ENCODE data around the gene NIPAL1. TPM values are rescaled to one million over a fixed set of nuclear protein-coding genes. Genes with fewer than 3 reads are reported as not detected.

The NIPAL1 gene
- total RNA-seq, 1 donor from 2014 or later = 9.5 TPM

DNA sequence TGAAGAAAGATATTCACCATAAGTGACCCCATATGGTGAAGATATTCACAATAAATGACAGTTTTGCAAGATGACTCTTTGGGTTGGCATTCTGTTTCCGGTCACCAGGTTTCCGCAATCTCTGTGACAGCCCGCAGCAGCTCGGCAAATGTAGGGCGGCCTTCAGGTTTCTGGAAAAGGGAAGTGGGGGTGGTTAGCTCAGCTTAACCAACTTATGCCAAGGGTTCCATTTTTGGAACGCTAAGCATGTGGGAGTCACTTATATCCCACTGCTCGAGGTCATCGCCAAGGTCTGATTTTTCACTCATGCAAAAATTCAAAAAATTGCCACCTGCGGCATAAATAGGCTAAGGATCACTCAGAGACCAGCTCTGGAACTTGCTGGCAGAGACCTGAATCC lies 51.0 kb downstream of the NIPAL1 start:
- DNase-seq = no peak

DNA sequence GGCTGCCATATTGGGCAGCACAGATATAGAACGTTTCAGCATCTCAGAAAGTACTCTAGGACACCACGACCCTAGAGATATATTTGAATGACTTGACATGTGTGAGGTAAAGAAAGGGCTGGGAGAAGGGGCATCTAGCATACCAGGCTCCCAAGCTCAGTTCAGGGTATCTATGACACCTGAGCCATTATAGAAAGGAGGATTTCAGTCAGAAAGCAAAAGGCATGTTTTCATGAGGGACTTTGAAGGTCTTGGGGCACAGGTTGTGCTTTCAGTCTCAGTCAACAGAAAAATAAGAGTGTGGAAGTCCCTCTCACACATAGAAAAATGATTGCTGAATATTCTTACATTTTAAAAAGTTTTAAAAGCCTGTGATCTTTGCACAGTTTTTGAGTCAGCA lies 51.6 kb downstream of the NIPAL1 start:
- no peak for DNase-seq

DNA sequence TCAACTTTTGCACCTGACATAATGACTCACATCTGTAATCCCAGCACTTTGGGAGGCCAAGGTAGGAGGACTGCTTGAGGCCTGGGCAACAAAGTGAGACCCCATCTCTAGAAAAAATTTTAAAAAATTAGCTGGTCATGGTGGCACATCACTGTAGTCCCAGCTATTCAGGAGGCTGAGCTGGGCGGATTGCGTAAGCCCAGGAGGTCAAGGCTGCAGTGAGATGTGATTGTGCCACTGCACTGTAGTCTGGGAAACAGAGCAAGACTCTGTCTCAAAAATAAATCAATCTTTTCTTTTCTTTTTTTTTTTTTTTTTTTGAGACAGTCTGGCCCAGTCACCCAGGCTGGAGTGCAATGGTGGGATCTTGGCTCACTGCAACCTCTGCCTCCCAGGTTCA lies 52.5 kb downstream of the NIPAL1 start:
- DNase-seq = no peak

DNA sequence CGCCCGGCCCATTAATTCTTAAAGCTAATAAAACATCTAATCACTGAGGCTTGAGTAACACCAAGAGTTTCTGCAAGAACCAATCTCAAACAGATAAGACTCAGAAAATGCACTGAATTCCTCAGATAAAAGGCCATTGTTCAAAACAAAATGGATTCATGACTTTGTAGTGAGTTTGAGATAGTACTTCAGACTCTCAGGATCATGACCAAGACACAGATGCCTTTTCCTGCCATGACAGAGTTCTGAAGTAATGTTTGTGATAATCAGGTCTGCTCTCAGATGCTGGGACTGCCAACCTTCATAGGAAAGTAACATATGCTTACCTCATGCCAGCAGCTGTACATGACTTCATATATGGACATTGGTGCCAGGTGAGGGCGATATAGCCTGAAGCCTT lies 54.6 kb downstream of the NIPAL1 start:
- DNase-seq = no peak

DNA sequence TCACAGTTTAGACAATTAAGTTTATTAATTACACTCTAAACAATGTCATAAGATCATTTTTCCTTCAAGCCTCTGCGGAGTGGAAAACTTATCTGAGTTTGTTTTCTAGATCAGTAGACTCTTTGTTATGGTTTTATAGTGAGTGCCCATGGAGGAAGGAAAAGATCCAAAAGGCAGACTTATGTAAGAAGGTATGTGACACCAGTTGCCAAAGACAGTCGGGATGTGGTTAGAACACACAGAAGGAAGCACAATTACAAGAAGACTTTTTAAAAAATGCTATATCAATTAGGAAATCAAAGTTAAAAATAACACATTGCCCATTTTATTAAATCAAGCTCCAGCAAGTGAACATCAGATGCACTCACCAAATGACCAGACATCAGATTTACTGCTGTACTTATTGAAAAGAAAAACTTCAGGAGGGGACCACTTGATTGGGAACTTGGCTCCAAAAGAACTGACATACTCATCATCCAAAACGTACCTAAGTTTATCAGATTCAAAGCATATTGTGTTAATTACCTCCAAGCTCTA lies 57.1 kb downstream of the NIPAL1 start:
- DNase-seq = no peak

DNA sequence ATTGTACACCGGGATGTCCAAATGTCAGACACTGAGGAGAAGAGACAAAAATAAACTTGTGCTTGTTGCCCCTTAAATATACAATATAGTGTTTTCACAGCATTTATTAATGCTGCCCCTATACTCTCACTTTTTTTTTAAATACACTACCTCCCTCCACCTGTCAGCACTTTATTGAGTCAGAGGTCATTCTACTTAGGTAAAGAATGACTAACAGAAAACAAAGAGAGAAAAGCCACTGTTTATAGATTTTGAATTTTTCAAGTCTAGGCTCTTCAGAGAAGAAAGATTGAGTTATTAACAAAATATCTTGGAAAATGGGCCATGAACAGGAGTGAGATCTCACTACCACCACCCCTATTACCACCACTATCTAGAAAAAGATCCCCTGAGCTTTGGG lies 58.1 kb downstream of the NIPAL1 start:
- DNase-seq = no peak

DNA sequence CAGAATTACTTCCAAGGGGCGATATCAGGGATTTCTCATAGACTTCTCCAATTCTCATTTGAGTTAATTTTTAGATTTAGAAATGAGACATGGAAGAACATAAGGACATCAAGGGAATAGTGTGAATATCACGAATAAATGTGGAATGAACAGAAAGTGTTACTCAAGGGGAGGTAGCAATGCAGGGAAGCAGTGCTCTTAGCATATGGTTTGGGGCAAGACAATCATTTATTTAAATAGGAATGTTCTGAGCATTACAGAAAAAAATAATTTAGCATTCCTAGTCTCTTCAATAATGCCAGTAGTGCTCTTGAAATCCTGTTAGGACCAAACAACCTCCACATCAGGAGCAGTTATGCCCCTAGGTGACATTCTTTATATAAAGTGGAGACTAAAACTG lies 61.9 kb downstream of the NIPAL1 start:
- DNase-seq = no peak

DNA sequence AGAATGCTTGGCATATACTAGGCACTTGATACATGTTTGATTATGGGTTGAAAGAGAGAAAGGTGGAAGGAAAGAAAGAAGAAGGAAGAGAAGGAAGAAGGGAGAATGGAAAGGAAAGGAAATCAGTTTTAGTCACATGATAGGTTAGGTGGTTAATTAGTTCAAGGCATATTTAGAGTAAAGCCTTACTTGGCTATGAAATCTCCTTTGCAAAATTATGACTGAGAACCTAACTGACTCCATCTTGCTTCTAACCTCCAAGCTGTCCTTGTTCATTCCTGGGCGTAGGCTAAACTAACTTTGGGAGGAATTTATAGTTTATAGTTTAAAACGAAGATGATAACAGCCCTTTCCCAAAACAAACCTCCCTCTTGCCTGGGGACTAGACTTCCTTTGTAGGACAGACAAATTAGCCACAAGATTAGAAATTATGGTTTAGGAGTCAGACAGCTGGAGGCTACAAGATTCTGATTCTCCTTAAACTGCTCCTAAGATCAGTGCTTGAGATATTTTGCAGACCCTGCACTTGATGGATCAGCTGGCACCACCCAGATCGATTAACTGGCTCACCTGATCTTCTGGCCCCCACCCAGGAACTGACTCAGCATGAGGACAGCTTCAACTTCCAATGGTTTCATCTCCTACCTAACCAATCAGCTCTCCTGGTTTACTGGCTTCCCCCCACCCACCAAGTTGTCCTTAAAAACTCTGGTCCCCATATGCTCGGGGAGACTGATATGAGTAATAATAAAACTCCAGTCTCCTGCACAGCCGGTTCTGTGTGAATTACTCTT lies 62.5 kb downstream of the NIPAL1 start:
- no peak for DNase-seq

DNA sequence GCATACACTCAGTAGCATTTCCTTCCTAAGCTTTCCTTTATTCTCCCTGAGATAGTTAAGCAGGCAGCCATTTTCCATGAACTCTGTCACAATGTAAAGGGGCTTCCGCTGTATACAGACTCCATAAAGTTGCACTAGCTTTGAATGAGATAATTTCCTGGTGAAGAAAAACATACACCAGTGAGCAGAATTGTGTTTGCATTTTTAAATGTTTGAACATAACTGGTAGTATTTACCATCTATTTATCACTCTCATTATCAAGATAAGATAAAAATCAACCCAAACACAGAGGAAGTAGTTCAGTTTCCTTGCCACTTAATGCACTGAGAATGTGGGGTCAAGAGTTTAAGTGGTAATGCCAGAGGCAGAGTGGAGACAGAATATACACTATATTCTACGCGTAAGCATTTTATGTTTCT lies 63.4 kb downstream of the NIPAL1 start:
- no peak for DNase-seq

DNA sequence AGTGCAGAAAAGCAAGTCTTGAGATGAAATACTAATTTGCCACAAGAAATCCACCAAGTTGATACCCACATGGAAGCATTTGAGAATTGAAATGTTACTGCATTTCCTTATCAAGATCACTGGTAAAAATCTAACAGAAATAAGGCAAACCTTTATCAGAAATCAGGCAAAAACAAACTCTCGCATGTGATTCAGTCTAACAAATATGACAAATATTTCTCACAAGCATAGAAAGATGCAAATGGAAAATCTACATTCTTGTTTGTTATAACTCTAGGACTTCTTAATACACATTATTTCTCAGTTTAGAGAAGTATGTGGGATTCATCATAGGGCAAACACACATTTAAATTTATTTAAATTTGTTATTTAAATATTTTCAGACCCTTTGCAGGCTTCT lies 64.6 kb downstream of the NIPAL1 start:
- no peak for DNase-seq

DNA sequence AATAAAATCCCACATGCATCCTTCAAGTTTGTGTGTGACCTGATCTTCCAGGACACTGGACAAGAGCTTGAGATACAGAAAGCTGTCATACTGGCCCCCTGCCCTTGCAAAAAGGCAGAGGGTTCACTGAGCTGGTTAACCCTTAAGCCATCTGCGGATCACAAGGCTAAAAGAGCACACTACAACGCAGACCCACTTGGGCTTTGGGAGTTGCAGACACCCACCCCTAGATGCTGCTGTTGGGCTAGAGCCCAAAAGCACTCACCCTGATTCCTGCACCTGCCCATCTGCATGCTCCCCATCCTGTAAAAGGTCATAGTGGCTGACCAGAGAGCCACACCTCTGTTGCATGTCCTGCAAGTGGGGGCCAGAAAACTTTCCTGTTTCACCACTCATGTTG lies 66.4 kb downstream of the NIPAL1 start:
- no peak for DNase-seq

DNA sequence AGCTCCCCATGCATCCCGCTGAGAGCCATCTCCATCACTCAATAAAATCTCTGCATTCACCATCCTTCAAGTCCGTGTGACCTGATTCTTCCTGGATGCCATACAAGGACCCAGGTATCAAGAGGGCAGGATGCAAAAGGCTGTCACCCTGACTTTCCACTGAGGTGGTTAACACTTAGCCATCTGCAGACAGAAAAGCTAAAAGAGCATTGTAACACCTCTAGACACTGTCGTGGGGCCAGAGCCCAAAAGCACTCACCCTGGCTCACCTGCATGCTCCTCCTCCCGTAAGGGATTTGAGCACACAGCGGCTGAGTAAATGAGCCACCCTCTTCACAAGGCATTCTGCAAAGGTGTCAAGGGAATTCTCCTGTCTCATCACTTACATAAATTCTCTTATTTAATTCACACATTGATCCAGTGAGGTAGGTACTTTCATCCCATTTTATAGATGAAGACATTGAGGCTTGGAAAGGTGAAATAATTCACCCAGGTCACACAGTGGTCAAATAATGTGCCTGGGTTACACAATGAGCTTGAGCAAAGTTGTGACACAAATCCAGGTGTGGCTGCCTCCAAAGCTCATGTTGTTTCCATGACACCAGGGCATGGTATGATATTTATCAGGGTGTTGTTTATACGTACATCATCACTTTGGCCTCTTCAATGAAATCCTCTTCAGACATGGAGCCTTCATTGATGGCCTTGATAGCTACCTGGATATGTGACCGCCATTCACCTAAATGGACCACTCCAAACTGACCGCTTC lies 69.4 kb downstream of the NIPAL1 start:
- DNase-seq = no peak

Other genes starting within 250 kb of the NIPAL1 start
- 11.8 TPM for gene CORIN, start 178.7 kb upstream of the NIPAL1 start, total RNA-seq
- gene NFXL1, start 102.2 kb upstream of the NIPAL1 start, total RNA-seq = 13.5 TPM
- 3.4 TPM for gene CNGA1, start 91 bp upstream of the NIPAL1 start, total RNA-seq
- gene TXK, start 117.5 kb downstream of the NIPAL1 start, total RNA-seq = 1.1 TPM